HL-60 (cell line): ENCODE data around the gene PTGR1.
"Not testable (repeated sequence)": the region's sequence is repeated elsewhere in the genome, so short reads cannot be mapped to it uniquely, and the experiment has no call there.

Experiments used
- DNase-seq, 2 experiments: peaks; one replicate each; pipeline ENCODE4 v3.0.0-alpha.2; 2010 to 2020; ENCODE audit warnings: low read depth in 1 of 2, low spot score in 1 of 2
- H3K27ac ChIP-seq: fragments of 250-450 bp; sonication (Bioruptor Pico); replicated peaks from 2 replicates; pipeline ENCODE4 v1.5.1; 2020; ENCODE audit warnings: mild to moderate bottlenecking, moderate library complexity
- H3K27me3 ChIP-seq: fragments of 250-450 bp; sonication (Bioruptor Pico); 2 replicates; pipeline ENCODE4 v1.5.1; 2021; ENCODE audit warnings: mild to moderate bottlenecking, moderate library complexity; ENCODE audit not compliant: insufficient read depth, poor library complexity, severe bottlenecking
- H3K4me3 ChIP-seq: replicated peaks from 2 replicates; pipeline ENCODE4 v1.5.1; 2011; ENCODE audit warnings: mild to moderate bottlenecking, control low read depth, low read length; ENCODE audit not compliant: insufficient read depth
- GABPA ChIP-seq: IDR thresholded peaks from 2 replicates; pipeline ENCODE4 v1.6.1; 2012; ENCODE audit warnings: low read depth
- POLR2AphosphoS5 ChIP-seq: IDR thresholded peaks from 2 replicates; pipeline ENCODE4 v1.6.1; 2012; ENCODE audit warnings: low read depth
- SPI1 ChIP-seq: IDR thresholded peaks from 2 replicates; pipeline ENCODE4 v1.6.1; 2012; ENCODE audit warnings: low read depth, mild to moderate bottlenecking, borderline replicate concordance
- TF ChIP-seq, protein P1 (sequence below): IDR thresholded peaks from one replicate; pipeline ENCODE4 v1.5.1; 2011; ENCODE audit warnings: low read length, control low read depth, inconsistent platforms; ENCODE audit not compliant: insufficient read depth
- TF ChIP-seq, protein P2 (sequence below): IDR thresholded peaks from 2 replicates; pipeline ENCODE4 v1.6.1; 2012; ENCODE audit warnings: low read depth; ENCODE audit not compliant: insufficient replicate concordance

PTGR1 gene

DNA sequence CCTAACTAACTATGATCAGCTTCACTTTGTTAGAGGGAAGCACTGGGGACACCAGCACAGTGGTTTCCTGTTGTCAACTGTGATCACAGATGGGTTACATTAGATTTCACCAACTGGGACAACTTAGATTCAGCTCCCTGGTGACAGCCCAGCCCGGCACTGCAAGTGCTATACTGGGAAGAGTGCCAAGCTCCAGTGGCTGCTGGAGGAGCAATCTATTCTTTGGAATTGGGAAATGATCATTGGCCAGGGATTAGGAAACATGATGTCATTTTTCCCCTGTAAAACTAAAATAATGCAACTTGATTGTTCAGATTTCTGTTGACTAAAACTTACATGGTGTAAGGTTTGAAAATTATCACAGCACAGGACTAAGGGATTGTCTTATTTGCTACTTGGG is 33.2 kb downstream of the PTGR1 start:
- no peak for DNase-seq
- Histone ChIP-seq H3K27me3 (no peaks in the 10 kb centered on the region), H3K27ac (no peak overlapping the region), H3K4me3 (no peak overlapping the region)
- TF ChIP-seq POLR2AphosphoS5 (no peak), SPI1 (no peak)

DNA sequence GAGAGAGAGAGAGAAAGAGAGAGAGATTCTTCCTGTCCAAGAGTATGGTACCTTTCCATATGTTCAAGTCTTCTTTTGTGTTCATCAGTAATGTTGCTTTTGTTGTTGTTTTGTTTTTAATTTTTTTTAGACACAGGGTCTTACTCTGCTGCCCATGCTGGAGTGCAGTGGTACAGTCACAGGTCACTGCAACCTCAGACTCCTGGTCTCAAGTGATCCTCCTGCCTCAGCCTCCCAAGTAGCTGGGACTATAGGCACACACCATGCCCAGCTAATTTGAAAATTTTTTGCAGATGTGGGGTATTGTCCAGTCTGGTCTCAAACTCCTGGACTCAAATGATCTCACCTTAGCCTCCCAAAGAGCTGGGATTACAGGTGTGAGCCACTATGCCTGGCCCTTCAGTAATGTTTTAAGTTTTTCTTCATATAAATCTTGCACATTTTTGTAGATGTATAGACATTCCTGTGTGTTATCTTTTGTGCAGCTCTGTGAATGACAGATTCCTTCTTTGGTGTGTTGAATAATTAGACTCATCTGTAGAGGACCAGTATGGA is 38.2 kb downstream of the PTGR1 start:
- TF ChIP-seq POLR2AphosphoS5 = no peak
- TF ChIP-seq SPI1 = no peak
- TF ChIP-seq GABPA = no peak
- TF ChIP-seq, protein P1, sequence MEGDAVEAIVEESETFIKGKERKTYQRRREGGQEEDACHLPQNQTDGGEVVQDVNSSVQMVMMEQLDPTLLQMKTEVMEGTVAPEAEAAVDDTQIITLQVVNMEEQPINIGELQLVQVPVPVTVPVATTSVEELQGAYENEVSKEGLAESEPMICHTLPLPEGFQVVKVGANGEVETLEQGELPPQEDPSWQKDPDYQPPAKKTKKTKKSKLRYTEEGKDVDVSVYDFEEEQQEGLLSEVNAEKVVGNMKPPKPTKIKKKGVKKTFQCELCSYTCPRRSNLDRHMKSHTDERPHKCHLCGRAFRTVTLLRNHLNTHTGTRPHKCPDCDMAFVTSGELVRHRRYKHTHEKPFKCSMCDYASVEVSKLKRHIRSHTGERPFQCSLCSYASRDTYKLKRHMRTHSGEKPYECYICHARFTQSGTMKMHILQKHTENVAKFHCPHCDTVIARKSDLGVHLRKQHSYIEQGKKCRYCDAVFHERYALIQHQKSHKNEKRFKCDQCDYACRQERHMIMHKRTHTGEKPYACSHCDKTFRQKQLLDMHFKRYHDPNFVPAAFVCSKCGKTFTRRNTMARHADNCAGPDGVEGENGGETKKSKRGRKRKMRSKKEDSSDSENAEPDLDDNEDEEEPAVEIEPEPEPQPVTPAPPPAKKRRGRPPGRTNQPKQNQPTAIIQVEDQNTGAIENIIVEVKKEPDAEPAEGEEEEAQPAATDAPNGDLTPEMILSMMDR = no peak
- TF ChIP-seq, protein P2, sequence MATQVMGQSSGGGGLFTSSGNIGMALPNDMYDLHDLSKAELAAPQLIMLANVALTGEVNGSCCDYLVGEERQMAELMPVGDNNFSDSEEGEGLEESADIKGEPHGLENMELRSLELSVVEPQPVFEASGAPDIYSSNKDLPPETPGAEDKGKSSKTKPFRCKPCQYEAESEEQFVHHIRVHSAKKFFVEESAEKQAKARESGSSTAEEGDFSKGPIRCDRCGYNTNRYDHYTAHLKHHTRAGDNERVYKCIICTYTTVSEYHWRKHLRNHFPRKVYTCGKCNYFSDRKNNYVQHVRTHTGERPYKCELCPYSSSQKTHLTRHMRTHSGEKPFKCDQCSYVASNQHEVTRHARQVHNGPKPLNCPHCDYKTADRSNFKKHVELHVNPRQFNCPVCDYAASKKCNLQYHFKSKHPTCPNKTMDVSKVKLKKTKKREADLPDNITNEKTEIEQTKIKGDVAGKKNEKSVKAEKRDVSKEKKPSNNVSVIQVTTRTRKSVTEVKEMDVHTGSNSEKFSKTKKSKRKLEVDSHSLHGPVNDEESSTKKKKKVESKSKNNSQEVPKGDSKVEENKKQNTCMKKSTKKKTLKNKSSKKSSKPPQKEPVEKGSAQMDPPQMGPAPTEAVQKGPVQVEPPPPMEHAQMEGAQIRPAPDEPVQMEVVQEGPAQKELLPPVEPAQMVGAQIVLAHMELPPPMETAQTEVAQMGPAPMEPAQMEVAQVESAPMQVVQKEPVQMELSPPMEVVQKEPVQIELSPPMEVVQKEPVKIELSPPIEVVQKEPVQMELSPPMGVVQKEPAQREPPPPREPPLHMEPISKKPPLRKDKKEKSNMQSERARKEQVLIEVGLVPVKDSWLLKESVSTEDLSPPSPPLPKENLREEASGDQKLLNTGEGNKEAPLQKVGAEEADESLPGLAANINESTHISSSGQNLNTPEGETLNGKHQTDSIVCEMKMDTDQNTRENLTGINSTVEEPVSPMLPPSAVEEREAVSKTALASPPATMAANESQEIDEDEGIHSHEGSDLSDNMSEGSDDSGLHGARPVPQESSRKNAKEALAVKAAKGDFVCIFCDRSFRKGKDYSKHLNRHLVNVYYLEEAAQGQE = no peak
- Histone ChIP-seq H3K27ac (no peak overlapping the region), H3K27me3 (no peaks in the 10 kb centered on the region), H3K4me3 (no peak overlapping the region)
- no peak for DNase-seq

DNA sequence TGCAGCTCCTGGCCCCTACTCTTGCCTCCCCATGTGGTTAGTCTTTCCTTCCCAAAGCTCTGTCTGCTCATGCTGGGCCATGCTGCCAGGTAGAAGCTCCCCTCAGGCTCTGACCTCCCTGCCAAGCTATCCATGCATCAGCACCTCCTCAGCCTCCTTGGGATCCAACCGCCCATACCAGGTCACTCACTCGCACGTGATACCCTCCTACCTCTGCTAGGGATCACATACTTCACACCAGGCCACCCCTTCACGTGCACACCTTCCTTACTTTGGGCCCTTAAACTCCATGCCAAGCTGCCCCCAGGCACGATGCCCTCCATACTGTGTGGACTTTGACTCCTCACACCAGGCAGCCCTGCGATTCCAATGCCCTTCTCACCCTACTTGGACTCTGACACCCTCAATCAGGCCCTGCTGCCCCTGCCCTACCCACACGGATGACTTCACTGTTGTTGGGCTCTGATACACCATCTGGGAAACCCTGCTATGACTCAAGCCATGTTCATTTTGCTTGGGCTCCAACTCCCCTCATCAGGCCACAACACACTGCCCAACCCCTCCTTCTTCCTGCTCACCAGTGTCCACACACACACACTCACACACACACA is 40.3 kb downstream of the PTGR1 start:
- Histone ChIP-seq H3K27me3 (no peaks in the 10 kb centered on the region), H3K27ac (no peak overlapping the region), H3K4me3 (no peak overlapping the region)
- DNase-seq = no peak
- TF ChIP-seq, protein P2 = no peak
- TF ChIP-seq, protein P1 = no peak
- TF ChIP-seq POLR2AphosphoS5 (no peak), SPI1 (no peak), GABPA (no peak)

DNA sequence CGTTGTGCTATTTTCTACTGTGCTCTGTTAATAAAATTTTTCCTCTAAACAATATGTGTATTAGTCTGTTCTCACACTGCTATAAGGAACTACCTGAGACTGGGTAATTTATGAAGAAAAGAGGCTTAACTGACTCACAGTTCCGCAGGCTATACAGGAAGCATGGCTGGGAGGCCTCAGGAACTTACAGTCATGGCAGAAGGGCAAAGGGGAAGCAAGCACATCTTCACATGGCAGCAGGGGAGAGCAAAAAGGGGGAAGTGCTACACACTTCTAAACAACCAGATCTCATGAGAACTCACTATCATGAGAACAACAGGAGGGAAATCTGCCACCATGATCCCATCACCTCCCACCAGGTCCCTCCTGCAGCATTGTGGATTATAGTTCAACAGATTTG is 44.0 kb downstream of the PTGR1 start:
- H3K27ac ChIP-seq = peak overlapping the region; percentile 45
- H3K27me3 ChIP-seq, H3K4me3 ChIP-seq: not testable (repeated sequence)
- TF ChIP-seq SPI1 = peak; percentile 68; the same call in 1 of the 2 replicates
- peak; percentile 28 to 82 for DNase-seq

DNA sequence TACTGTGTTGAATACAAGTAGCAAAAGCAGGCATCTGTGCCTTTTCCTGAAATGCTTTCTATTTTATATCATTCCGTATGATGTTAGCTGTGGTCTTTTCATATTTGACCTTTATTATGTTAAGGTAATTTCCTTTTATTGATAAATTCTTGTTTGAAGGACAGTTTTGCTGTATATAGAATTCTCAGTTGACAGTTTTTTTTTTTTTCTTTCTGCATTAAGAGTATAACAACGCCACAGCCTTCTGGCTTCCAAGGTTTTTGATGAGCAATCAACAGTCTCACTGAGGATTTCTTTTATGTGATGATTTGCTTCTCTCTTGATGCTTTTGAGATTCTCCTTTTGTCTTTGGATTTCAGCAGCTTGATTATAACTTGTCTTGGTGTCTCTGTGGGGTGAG is 50.8 kb downstream of the PTGR1 start:
- H3K4me3 ChIP-seq = no peak overlapping the region
- no peaks in the 10 kb centered on the region for H3K27me3 ChIP-seq
- no peak overlapping the region for H3K27ac ChIP-seq
- no peak for TF ChIP-seq POLR2AphosphoS5
- no peak for TF ChIP-seq SPI1
- TF ChIP-seq GABPA = no peak
- TF ChIP-seq, protein P1 = no peak
- TF ChIP-seq, protein P2 = no peak
- DNase-seq = no peak
